ENCODE data around the gene NFIB.

NFIB gene

DNA sequence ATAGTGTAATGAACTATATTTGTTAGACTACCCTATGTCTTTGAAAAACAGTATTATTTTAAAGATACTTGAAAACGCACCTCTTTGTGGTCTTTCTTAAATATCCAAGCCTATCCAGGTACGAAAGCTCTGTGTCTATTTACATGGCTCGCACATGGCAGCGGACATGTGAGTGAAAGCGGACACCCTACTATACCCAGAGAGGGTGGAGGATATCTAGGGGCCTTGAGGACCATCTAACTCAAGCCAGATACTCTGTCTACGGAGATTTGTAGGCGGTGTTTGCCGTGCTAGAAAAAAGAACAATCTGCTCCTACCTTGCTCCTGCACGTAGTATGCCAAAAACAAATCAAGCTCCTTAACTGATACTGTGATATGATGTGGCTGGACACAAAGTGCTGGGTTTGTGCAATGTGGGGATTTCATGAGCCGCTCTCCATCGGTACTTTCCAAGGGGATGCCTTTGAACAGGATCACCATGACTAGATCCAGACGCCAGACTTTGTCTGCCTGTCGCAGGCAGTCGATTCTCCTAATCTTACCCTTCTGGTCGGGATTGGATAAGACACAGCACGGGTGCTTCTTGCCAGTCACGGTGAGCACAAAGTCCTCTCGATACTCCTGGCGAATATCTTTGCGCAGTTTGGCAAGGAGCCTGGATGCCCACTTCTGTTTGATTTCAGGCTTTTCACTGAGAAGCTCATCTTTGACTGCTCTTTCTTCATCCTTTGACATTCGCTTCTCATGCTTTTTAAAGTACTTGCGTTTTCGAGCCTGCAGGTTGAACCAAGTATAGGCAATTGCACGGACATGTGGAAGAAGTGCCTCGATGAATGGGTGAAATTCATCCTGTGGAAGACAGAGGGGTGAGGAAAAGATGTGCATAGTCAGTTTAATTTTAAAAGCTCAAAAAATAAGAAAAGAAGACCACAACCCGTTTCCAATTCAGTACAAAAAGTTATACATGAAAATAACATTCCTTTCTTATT, 7.0 kb downstream of the NFIB start:
- H3K27ac ChIP-seq, result no peak overlapping the region
- no peak for TF ChIP-seq CTCF (IDR thresholded peaks at IDR 0.05)
- TF ChIP-seq ZFX (IDR thresholded peaks at IDR 0.05; ENCODE audit: borderline replicate concordance), result no peak

- H3K27ac ChIP-seq, result no peak overlapping the region
- no peak for TF ChIP-seq CTCF (IDR thresholded peaks at IDR 0.05)
- TF ChIP-seq ZFX (IDR thresholded peaks at IDR 0.05; ENCODE audit: borderline replicate concordance), result no peak
Observed at GRCh38 chr9:14306188-14306587, 7.8 kb downstream of the NFIB start.

DNA sequence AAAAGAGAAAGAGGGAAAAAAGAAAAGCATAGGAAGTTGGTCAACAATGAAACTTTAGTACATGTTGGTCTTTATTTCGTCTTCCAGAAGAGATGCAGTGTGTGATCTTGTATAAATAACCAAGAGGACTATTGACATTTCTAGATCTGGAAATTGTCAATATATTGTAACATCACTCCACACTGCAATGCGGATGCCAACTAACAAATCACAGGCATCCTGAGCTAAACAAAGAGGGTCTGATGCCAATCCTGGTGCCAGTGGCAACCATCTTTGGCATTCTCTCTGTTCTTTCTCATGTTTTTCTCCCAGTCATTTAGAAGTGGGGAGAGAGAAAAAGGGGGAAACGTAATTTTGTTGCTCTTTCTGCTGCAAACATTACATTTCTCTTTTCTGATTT, 9.7 kb downstream of the NFIB start:
- H3K27ac ChIP-seq, result no peak overlapping the region
- no peak for TF ChIP-seq ZFX (IDR thresholded peaks at IDR 0.05; ENCODE audit: borderline replicate concordance)
- TF ChIP-seq CTCF (IDR thresholded peaks at IDR 0.05), result no peak

GRCh38 chr9:14303521-14303920, 10.4 kb downstream of the NFIB start:
- TF ChIP-seq ZFX (IDR thresholded peaks at IDR 0.05; ENCODE audit: borderline replicate concordance) (no peak), CTCF (IDR thresholded peaks at IDR 0.05) (no peak)
- H3K27ac ChIP-seq, result no peak overlapping the region

DNA sequence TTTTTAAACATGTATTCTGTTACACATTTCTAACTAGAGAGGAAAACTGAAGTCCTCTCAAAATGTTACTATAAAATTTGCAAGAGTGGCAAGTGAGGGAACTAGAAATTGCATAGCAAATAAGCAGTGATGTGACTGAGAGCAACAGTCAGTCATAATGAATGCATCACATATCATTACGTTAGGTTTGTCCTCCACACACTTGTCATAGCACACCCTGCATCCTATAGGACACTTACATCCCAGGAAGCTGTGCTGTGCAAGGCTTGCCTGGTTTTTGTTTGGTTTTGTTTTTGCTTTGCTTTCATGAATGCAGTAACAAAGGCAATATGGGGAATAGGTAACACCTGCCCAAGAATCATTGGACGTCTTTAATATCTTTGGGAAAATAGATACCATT, 10.8 kb downstream of the NFIB start:
- H3K27ac ChIP-seq, result no peak overlapping the region
- TF ChIP-seq CTCF (IDR thresholded peaks at IDR 0.05) (no peak), ZFX (IDR thresholded peaks at IDR 0.05; ENCODE audit: borderline replicate concordance) (no peak)

DNA sequence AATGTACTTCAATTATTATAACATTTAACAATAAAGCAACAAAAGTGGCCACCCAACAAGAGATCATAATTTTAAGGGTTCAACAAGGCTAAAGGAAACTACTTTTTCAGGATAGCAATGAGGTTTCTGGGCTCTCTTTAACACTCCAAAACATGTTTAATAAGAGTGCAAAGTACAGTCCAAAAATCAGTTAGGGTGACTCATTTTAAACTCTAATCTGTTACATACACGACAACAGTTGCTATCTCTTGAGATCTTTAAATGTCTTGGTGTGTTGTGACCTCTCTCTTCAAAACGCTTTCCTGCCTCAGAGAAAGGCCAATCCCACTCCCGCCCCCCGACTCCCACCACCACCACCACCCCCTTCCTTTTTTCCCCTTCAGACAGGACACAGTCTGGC, 11.5 kb downstream of the NFIB start:
- TF ChIP-seq CTCF (IDR thresholded peaks at IDR 0.05) (no peak), ZFX (IDR thresholded peaks at IDR 0.05; ENCODE audit: borderline replicate concordance) (no peak)
- no peak overlapping the region for H3K27ac ChIP-seq

DNA sequence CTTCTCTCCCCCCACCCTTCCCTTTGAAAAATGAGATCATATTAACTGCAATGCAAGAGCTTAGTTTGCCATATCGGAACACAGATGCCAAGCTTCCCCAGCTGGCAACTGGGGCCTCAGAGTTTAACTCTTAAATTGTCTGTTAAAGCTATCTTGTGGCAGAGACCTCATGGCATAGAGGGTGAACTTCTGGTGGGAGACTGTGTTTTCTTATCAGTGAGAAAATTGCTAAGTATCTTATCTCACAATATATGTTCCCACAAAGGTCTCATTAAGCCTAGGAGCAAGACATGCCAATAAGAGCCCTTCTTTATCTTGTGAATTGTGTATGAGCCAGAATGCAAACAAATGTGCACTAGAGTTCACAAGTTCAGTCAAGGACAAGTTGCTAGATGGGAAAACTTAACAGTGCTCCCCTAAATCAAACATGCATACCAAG, 12.3 kb downstream of the NFIB start:
- TF ChIP-seq ZFX (IDR thresholded peaks at IDR 0.05; ENCODE audit: borderline replicate concordance) (no peak), CTCF (IDR thresholded peaks at IDR 0.05) (no peak)

More for the DNA sequence above, 12.3 kb downstream of the NFIB start:
- H3K27ac ChIP-seq, result no peak overlapping the region

Measured in 22Rv1 (cell line).